OCI-LY1 (cell line): ENCODE measurements around the gene PLA2G2F.

Experiments used
- H2AFZ ChIP-seq: fragments of 200-600 bp; sonication (generic), shearing (Covaris generic); 2 replicates; pipeline ENCODE4 v1.6.0; 2014; ENCODE audit warnings: antibody characterized with exemption, mild to moderate bottlenecking, low read length
- H3F3A ChIP-seq: fragments of 200-600 bp; sonication (generic), shearing (Covaris generic); 2 replicates; pipeline ENCODE4 v1.6.0; 2014; ENCODE audit warnings: mild to moderate bottlenecking, antibody characterized with exemption, low read length, moderate library complexity; ENCODE audit not compliant: insufficient read depth
- H3K27ac ChIP-seq: fragments of 200-600 bp; sonication (generic); 2 replicates; pipeline ENCODE4 v1.5.1; 2014; ENCODE audit warnings: low read length, mixed run types, mild to moderate bottlenecking, low read depth; ENCODE audit not compliant: poor library complexity, severe bottlenecking
- H3K27me3 ChIP-seq: fragments of 200-600 bp; sonication (generic); 2 replicates; pipeline ENCODE4 v1.6.0; 2014; ENCODE audit warnings: antibody characterized with exemption, mild to moderate bottlenecking, low read length, moderate library complexity; ENCODE audit not compliant: insufficient read depth
- H3K36me3 ChIP-seq: fragments of 200-600 bp; sonication (generic); 2 replicates; pipeline ENCODE4 v1.6.1; 2014; ENCODE audit warnings: mild to moderate bottlenecking, antibody characterized with exemption, low read length, moderate library complexity, mixed read lengths; ENCODE audit not compliant: insufficient read depth
- H3K4me1 ChIP-seq: fragments of 200-600 bp; sonication (generic); 2 replicates; pipeline ENCODE4 v1.5.1; 2014; ENCODE audit warnings: mild to moderate bottlenecking, low read length, moderate library complexity; ENCODE audit not compliant: insufficient read depth, severe bottlenecking
- H3K4me2 ChIP-seq: fragments of 200-600 bp; sonication (generic), shearing (Covaris generic); 2 replicates; pipeline ENCODE4 v1.6.1; 2014; ENCODE audit warnings: low read length
- H3K4me3 ChIP-seq: fragments of 200-600 bp; sonication (generic); 2 replicates; pipeline ENCODE4 v1.5.1; 2014; ENCODE audit warnings: low read length, low read depth, mild to moderate bottlenecking, mixed read lengths; ENCODE audit not compliant: poor library complexity, severe bottlenecking
- H3K79me2 ChIP-seq: fragments of 200-600 bp; shearing (Covaris generic); 2 replicates; pipeline ENCODE4 v1.6.1; 2016; ENCODE audit warnings: mixed run types, low read length, mixed read lengths; ENCODE audit not compliant: insufficient read depth
- H3K9ac ChIP-seq: fragments of 200-600 bp; sonication (generic), shearing (Covaris generic); 2 replicates; pipeline ENCODE4 v1.6.1; 2014; ENCODE audit warnings: mild to moderate bottlenecking, low read length, mixed read lengths
- H3K9me2 ChIP-seq: fragments of 200-600 bp; sonication (generic), shearing (Covaris generic); 2 replicates; pipeline ENCODE4 v1.6.1; 2014; ENCODE audit warnings: low read depth, mild to moderate bottlenecking, low read length, mixed read lengths
- H3K9me3 ChIP-seq: fragments of 200-600 bp; shearing (Covaris generic); 2 replicates; pipeline ENCODE4 v1.6.1; 2014; ENCODE audit warnings: low read length, mixed read lengths
- H4K20me1 ChIP-seq: fragments of 200-600 bp; sonication (generic), shearing (Covaris generic); 2 replicates; pipeline ENCODE4 v1.6.0; 2016; ENCODE audit warnings: mild to moderate bottlenecking, low read length; ENCODE audit not compliant: insufficient read depth
- EZH2 ChIP-seq: fragments of 200-600 bp; sonication (generic), shearing (Covaris generic); IDR thresholded peaks from 2 replicates; pipeline ENCODE4 v1.8.0; 2017; ENCODE audit warnings: borderline replicate concordance, mixed run types, mild to moderate bottlenecking, antibody characterized with exemption, low read length, moderate library complexity, mixed read lengths
- TF ChIP-seq, protein P1 (sequence below): fragments of 200-600 bp; sonication (generic), shearing (Covaris generic); IDR thresholded peaks from 2 replicates; pipeline ENCODE4 v1.5.1; 2017; ENCODE audit warnings: mild to moderate bottlenecking, antibody characterized with exemption, low read length, moderate library complexity, mixed read lengths

Gene PLA2G2F

DNA sequence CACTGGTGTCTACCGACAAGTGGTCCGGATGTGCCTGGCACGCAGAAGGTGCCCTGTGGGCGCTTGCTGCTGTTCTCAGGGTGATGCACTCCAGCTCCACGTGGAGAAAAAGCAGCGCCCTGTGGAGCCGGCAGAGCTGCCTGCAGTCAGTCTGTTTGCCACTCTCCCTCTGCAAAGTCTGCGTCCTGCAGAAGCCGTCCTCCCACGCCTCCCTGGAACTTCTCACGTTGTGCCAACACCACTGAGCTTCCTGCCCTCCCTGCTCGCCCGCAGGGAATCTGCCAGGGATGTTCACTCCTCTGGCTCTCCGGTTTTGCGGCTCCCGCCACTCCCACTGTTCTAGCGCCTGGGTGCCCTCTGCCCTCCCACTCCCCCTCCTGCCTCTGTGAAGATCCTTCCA, 26.9 kb downstream of the PLA2G2F start:
- H3K9me3 ChIP-seq = no peaks in the 10 kb centered on the region
- H3K4me3 ChIP-seq = no peak overlapping the region
- no peak overlapping the region for H3K4me2 ChIP-seq
- H3K27ac ChIP-seq = no peak overlapping the region
- H2AFZ ChIP-seq = no peak overlapping the region
- no peaks in the 10 kb centered on the region; the same call in 1 of the 2 replicates for H3K36me3 ChIP-seq
- no peaks in the 10 kb centered on the region for H3K79me2 ChIP-seq
- H3K9me2 ChIP-seq = no peaks in the 10 kb centered on the region
- no peak overlapping the region for H3K9ac ChIP-seq
- no peaks in the 10 kb centered on the region for H4K20me1 ChIP-seq
- H3F3A ChIP-seq = no peaks in the 10 kb centered on the region
- peaks cover 4% of the 10 kb centered on the region; the same call in 1 of the 2 replicates for H3K27me3 ChIP-seq
- no peak for TF ChIP-seq EZH2
- TF ChIP-seq, protein P1, sequence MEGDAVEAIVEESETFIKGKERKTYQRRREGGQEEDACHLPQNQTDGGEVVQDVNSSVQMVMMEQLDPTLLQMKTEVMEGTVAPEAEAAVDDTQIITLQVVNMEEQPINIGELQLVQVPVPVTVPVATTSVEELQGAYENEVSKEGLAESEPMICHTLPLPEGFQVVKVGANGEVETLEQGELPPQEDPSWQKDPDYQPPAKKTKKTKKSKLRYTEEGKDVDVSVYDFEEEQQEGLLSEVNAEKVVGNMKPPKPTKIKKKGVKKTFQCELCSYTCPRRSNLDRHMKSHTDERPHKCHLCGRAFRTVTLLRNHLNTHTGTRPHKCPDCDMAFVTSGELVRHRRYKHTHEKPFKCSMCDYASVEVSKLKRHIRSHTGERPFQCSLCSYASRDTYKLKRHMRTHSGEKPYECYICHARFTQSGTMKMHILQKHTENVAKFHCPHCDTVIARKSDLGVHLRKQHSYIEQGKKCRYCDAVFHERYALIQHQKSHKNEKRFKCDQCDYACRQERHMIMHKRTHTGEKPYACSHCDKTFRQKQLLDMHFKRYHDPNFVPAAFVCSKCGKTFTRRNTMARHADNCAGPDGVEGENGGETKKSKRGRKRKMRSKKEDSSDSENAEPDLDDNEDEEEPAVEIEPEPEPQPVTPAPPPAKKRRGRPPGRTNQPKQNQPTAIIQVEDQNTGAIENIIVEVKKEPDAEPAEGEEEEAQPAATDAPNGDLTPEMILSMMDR = no peak
- H3K4me1 ChIP-seq = no peaks in the 10 kb centered on the region

DNA sequence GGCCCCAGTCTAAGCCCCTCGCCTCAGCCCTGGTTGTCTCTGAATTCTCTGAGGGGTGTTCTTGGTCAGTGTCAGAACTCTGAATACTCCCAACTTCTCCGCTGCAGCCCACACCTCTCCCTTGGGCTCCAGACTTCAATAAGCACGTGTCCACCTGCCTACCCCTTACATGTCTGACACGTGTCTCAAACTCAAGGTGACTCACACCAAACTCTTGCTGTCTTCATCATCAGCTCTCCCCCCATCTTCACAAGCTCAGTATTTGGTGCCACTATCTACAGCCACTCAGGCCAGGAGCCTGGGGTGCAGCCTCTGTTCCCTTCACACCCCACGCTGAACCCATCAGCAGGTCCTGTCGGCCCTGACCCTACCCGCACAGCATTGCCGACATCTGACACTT, 28.0 kb downstream of the PLA2G2F start:
- Histone ChIP-seq H3K4me2 (no peak overlapping the region), H3K4me1 (no peaks in the 10 kb centered on the region), H2AFZ (no peak overlapping the region), H4K20me1 (no peaks in the 10 kb centered on the region), H3K79me2 (no peaks in the 10 kb centered on the region), H3K27me3 (peaks cover 4% of the 10 kb centered on the region; the same call in 1 of the 2 replicates), H3K4me3 (no peak overlapping the region), H3K27ac (no peak overlapping the region), H3K9me2 (no peaks in the 10 kb centered on the region), H3K9me3 (no peaks in the 10 kb centered on the region), H3K9ac (no peak overlapping the region), H3F3A (no peaks in the 10 kb centered on the region), H3K36me3 (no peaks in the 10 kb centered on the region)
- TF ChIP-seq, protein P1 = no peak
- TF ChIP-seq EZH2 = no peak

DNA sequence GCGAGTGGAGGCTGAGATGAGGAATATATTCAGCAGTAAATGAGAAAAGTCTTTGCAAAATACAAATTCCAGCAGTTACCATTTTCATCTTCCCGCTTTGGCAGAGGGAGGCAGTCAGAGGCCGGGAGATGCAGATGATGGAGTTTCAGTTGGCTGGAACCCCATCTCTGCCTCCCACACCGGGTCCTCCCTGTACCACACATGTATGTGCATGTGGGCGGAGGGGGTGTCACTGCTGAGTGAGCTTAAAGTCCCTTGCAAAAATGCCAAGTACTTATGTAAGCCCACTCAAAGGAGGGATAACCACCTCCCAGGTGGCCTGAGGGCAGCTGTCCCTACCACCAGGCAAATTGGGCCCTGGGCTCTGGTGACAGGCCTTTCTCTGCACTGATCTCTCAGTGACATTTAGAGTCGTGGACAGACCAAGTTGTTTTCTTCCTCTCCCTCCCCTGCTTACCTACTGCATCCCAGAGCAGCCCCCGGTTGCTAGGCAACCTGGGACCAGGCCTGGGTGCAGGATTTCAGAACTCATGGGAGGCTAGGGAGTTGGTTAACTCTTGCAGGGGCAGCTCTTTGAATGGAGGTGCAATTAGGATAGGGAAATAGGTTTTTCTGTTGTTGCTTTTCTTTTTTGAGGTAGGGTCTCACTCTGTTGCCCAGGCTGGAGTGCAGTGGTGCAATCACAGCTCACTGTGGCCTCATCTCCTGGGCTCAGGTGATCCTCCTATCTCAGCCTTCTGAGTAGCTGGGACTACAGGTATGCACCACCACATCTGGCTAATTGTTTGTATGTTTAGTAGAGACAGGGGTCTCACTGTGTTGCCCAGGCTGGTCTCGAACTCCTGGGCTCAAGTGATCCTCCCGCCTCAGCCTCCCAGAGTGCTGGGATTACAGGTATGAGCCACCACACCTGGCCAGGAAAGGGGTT, 29.7 kb downstream of the PLA2G2F start:
- no peak overlapping the region for H3K4me3 ChIP-seq
- no peak overlapping the region for H2AFZ ChIP-seq
- H3K9me3 ChIP-seq = no peaks in the 10 kb centered on the region
- no peaks in the 10 kb centered on the region for H3K36me3 ChIP-seq
- no peak for TF ChIP-seq EZH2
- TF ChIP-seq, protein P1 = no peak
- H3K4me1 ChIP-seq = no peaks in the 10 kb centered on the region
- H3K27me3 ChIP-seq = no peaks in the 10 kb centered on the region; the same call in 1 of the 2 replicates
- H3K27ac ChIP-seq = no peak overlapping the region
- no peaks in the 10 kb centered on the region for H3K9me2 ChIP-seq
- H4K20me1 ChIP-seq = no peaks in the 10 kb centered on the region
- no peak overlapping the region for H3K9ac ChIP-seq
- H3K4me2 ChIP-seq = no peak overlapping the region
- no peaks in the 10 kb centered on the region for H3K79me2 ChIP-seq
- H3F3A ChIP-seq = no peaks in the 10 kb centered on the region
